Measurements from ENCODE around the gene NUP214. TPM values are rescaled to one million over a fixed set of nuclear protein-coding genes. Genes with fewer than 3 reads are reported as not detected.
"Not testable (repeated sequence)": the region's sequence is repeated elsewhere in the genome, so short reads cannot be mapped to it uniquely, and the experiment has no call there.

Gene NUP214
- total RNA-seq, 2 experiments from 2014 or later, result 45.5 to 49.9 TPM

DNA sequence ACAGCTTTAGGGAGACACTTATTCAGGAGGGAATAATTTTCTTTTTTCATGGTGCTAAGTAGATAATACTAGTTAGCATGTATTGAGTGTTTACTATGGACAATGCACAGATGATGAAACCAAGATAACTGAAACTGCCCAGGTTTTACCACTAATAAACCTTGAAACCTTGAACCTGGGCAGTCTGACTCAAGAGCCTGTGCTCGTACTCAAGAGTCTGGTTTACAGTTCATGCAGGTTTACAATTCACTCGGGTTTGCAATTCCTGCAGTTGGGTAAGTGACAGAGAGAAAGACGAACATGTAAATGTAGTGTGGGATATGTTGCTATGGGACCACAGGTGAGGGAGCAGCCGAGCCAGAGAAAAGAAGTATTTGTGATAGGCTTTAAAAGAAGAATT lies 28.2 kb downstream of the NUP214 start:
- peaks cover 55% of the 10 kb centered on the region for H3K36me3 Mint-ChIP-seq
- no peaks in the 10 kb centered on the region for H3K27me3 Mint-ChIP-seq
- H3K4me1 Mint-ChIP-seq (ENCODE audit: low read depth), result peaks cover 5% of the 10 kb centered on the region
- CTCF ChIA-PET, result interaction anchor here (1.7 to 2.4 kb wide), 2 partner anchors 24 to 183 kb away, joined by 7 to 11 read pairs; no protein-coding TSS in a partner anchor
- POLR2A ChIA-PET, result no interaction called here
- intact Hi-C loops (cut with micrococcal nuclease), result no loop called here
- H3K4me3 Mint-ChIP-seq, result no peak overlapping the region
- H3K27ac Mint-ChIP-seq, result no peak overlapping the region
- DNase-seq, result no peak
- H3K9me3 Mint-ChIP-seq, result no peaks in the 10 kb centered on the region

DNA sequence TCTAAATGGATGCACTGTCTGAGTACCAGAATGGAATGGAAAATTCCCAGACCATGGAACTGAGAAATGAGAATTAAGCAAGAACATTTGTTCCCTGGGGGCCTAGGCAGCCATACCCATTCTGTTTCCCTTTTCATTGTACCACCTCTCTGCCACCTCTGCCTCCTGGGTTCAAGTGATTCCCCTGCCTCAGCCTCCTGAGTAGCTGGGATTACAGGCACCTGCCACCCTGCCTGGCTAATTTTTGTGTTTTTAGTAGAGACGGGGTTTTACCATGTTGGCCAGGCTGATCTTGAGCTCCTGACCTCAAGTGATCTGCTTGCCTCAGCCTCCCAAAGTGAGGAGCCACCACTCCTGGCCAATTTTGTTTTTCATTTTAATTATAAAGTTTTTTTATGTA lies 33.3 kb downstream of the NUP214 start:
- DNase-seq; intact Hi-C loops (cut with micrococcal nuclease); CTCF ChIA-PET; H3K4me1 Mint-ChIP-seq (ENCODE audit: low read depth); H3K9me3 Mint-ChIP-seq; POLR2A ChIA-PET; H3K4me3 Mint-ChIP-seq; H3K27ac Mint-ChIP-seq; H3K27me3 Mint-ChIP-seq: not testable (repeated sequence)
- peaks cover 47% of the 10 kb centered on the region for H3K36me3 Mint-ChIP-seq

DNA sequence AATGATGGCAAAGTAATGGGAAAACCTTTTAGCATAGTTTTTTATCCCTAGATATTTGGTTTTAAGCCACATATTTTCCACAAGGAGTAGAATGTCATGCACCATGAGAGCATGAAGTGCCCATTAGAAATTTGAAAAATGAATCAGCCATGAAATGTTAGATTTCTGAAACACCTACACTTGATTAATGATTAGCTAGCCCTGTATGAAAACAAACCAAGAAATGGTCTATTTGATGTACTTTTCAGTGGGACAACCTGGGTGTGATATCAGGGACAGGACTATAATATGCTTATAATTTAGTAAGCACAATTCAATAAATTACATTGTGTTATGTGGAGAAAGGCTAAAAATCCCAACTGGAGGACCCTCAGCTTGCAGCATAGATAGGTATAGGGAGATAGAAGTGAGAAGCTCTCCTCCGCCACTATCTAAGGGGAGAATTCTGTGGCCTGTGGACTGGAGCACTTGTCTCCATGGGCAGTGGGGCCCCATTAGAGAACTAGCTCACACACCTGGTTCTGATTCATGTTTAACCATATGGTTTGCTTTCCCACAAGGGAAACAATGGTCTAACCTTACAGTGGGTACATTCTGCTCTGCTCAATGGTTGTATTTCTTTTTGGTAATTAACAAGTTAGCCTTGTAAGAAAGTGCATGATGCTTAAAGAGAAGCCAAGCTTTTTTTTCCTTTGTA lies 35.2 kb downstream of the NUP214 start:
- no peak overlapping the region for H3K4me3 Mint-ChIP-seq
- no peak for DNase-seq
- ChIA-PET CTCF (interaction anchor here (0.9 kb wide), 1 partner anchor 176 kb away, joined by 3 read pairs; no protein-coding TSS in a partner anchor), POLR2A (no interaction called here)
- H3K27ac Mint-ChIP-seq, result no peak overlapping the region
- H3K27me3 Mint-ChIP-seq, result no peaks in the 10 kb centered on the region
- peaks cover 42% of the 10 kb centered on the region for H3K36me3 Mint-ChIP-seq
- H3K4me1 Mint-ChIP-seq (ENCODE audit: low read depth), result peaks cover 2% of the 10 kb centered on the region
- intact Hi-C loops (cut with micrococcal nuclease), result no loop called here
- no peaks in the 10 kb centered on the region for H3K9me3 Mint-ChIP-seq

DNA sequence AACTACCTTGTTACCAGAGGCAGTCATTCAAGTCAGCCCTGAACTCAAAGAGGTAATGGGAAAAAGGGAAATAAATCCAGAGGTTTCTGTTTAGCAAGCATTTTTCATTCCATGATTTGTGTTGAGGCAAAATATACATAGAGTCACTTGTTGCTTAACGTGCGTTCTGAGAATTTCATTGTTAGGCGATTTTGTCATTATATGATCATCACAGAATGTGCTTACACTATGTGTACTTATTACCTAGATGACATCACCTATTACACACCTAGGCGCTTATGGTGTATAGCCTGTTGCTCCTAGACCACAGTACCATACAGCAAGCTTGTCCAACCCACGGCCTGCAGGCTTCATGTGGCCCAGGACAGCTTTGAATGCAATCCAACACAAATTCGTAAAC lies 36.2 kb downstream of the NUP214 start:
- intact Hi-C loops (cut with micrococcal nuclease), result no loop called here

GRCh38 chr9:131162886-131163285 lies 37.5 kb downstream of the NUP214 start:
- Mint-ChIP-seq H3K9me3 (no peaks in the 10 kb centered on the region), H3K27me3 (no peaks in the 10 kb centered on the region), H3K27ac (peak overlapping the region; percentile 40), H3K36me3 (peaks cover 39% of the 10 kb centered on the region), H3K4me1 (ENCODE audit: low read depth) (no peaks in the 10 kb centered on the region), H3K4me3 (no peak overlapping the region)
- intact Hi-C loops (cut with micrococcal nuclease), result no loop called here
- ChIA-PET CTCF (interaction anchor here (1.6 kb wide), 1 partner anchor 174 kb away, joined by 6 read pairs; no protein-coding TSS in a partner anchor), POLR2A (no interaction called here)
- DNase-seq, result no peak

More for the DNA sequence above, 36.2 kb downstream of the NUP214 start:
- H3K4me1 Mint-ChIP-seq (ENCODE audit: low read depth), result no peaks in the 10 kb centered on the region
- H3K36me3 Mint-ChIP-seq, result peaks cover 38% of the 10 kb centered on the region
- CTCF ChIA-PET, result interaction anchor here (1.6 kb wide), 1 partner anchor 175 kb away, joined by 6 read pairs; no protein-coding TSS in a partner anchor
- DNase-seq, result no peak
- no peaks in the 10 kb centered on the region for H3K9me3 Mint-ChIP-seq
- no peaks in the 10 kb centered on the region for H3K27me3 Mint-ChIP-seq
- POLR2A ChIA-PET, result no interaction called here
- H3K4me3 Mint-ChIP-seq, result no peak overlapping the region
- H3K27ac Mint-ChIP-seq, result no peak overlapping the region

DNA sequence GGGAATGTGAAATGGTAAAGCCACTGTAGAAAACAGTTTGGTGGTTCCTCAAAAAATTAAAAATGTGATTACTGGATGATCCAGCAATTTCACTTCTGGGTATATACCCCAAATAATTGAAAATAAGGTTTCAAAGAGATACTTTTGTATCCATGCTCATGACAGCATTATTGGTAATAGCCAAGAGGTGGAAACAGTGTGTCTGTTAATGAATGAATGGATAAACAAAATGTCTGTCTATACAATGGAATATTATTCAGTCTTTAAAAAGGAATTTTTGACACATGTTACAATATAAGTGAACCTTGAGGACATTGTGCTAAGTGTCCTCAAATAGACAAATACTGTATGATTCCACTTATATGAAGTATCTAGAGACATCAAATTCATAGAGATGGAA lies 40.1 kb downstream of the NUP214 start:
- intact Hi-C loops (cut with micrococcal nuclease), result no loop called here
- Mint-ChIP-seq H3K27me3 (no peaks in the 10 kb centered on the region), H3K4me1 (ENCODE audit: low read depth) (no peaks in the 10 kb centered on the region), H3K36me3 (peaks cover 35% of the 10 kb centered on the region), H3K9me3 (no peaks in the 10 kb centered on the region), H3K4me3 (no peak overlapping the region), H3K27ac (no peak overlapping the region)
- DNase-seq, result no peak
- CTCF ChIA-PET, result interaction anchor here (1.3 to 1.4 kb wide), 2 partner anchors 12 to 13 kb away, joined by 3 to 4 read pairs; no protein-coding TSS in a partner anchor
- POLR2A ChIA-PET, result no interaction called here

DNA sequence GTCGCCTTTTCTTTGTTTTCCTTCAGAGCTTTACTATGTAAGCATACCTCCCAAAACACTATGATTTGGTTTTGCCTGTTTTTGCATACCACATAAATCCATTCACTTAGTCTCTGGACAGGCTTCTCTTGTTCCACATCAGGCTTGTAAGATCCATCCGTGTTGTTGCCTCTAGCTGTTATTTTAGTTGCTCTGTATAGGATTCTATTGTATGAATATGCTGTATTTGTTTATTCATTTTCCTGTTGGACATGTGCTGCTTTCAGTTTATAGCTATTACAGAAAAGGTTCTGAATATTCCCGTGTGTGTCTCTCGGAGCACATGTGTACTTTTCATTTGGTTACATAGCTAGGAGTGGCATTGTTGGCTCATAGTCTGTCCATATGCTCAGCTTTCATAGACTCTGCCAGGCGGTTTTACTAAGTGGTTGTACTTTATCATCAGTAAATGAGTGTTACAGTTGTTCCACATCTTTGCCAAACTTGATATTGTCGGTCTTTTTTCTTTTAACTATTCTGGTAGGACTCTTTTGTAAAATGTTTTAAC lies 41.8 kb downstream of the NUP214 start:
- intact Hi-C loops (cut with micrococcal nuclease), result no loop called here
- H3K9me3 Mint-ChIP-seq, result peaks cover 4% of the 10 kb centered on the region
- ChIA-PET POLR2A (no interaction called here), CTCF (interaction anchor here (0.5 to 1.3 kb wide), 3 partner anchors 10 to 86 kb away, joined by 3 read pairs; no protein-coding TSS in a partner anchor)
- H3K27me3 Mint-ChIP-seq, result no peaks in the 10 kb centered on the region
- H3K4me1 Mint-ChIP-seq (ENCODE audit: low read depth), result no peaks in the 10 kb centered on the region
- peaks cover 37% of the 10 kb centered on the region for H3K36me3 Mint-ChIP-seq
- no peak overlapping the region for H3K4me3 Mint-ChIP-seq
- H3K27ac Mint-ChIP-seq, result no peak overlapping the region
- no peak for DNase-seq

DNA sequence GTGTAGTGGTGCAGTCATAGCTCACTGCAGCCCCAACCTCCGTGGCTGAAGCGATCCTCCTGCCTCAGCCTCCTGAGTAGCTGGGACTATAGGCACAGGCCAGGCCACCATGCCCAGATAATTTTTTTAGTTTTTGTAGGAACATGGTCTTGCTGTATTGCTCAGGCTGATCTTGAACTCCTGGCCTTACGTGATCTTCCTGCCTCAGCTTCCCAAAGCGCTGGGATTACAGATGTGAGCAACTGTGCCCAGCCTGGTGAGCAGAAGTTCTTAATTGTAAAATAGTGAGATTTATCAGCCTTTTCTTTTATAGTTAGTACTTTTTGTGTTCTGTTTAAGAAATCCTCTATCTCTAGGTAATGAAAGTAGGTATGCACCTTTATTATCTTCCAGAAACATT lies 42.5 kb downstream of the NUP214 start:
- POLR2A ChIA-PET, result no interaction called here
- no peak overlapping the region for H3K27ac Mint-ChIP-seq

DNA sequence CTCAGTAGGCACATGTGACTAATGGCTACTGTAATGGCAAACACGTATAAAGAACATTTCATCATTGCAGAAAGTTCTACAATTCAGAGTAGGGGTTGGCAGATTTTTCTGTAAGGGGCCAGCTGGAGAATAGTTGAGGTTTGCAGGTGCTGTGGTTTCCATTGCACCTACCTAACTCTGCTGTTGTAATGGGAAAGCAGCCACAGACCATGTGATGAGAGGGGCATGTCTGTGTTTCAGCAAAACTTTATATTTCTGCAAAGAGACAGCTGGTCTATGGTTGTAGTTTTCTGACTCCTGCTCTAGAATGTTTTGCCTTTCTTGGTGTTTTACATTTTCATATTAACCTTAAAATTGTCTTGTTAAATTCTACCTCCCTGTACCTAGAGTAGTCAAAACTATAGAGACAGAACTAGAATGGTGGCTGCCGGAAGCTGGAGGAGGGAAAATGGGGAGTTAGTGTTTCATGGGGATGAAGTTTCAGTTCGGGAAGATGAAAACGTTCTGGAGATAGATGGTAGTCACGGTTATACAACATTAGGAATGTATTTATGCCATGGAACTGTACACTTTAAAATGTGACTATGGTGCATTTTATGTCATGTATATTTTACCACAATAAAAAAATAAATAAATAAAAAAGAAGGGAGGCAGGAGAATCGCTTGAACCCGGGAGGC lies 44.3 kb downstream of the NUP214 start:
- H3K27ac Mint-ChIP-seq, result no peak overlapping the region
- ChIA-PET CTCF (interaction anchor here (0.9 to 1.5 kb wide), 2 partner anchors 8 to 9 kb away, joined by 4 to 5 read pairs; no protein-coding TSS in a partner anchor), POLR2A (no interaction called here)
- intact Hi-C loops (cut with micrococcal nuclease), result no loop called here
- no peak overlapping the region for H3K4me3 Mint-ChIP-seq
- DNase-seq, result no peak
- no peaks in the 10 kb centered on the region for H3K27me3 Mint-ChIP-seq
- H3K4me1 Mint-ChIP-seq (ENCODE audit: low read depth), result no peaks in the 10 kb centered on the region
- H3K36me3 Mint-ChIP-seq, result peaks cover 29% of the 10 kb centered on the region
- H3K9me3 Mint-ChIP-seq, result peaks cover 4% of the 10 kb centered on the region

More for the DNA sequence above, 42.5 kb downstream of the NUP214 start:
- CTCF ChIA-PET, result interaction anchor here (0.5 to 1.3 kb wide), 3 partner anchors 10 to 169 kb away, joined by 3 read pairs; no protein-coding TSS in a partner anchor
- Mint-ChIP-seq H3K27me3 (no peaks in the 10 kb centered on the region), H3K9me3 (peaks cover 4% of the 10 kb centered on the region), H3K36me3 (peaks cover 32% of the 10 kb centered on the region), H3K4me1 (ENCODE audit: low read depth) (no peaks in the 10 kb centered on the region), H3K4me3 (no peak overlapping the region)
- intact Hi-C loops (cut with micrococcal nuclease), result no loop called here
- DNase-seq, result no peak

DNA sequence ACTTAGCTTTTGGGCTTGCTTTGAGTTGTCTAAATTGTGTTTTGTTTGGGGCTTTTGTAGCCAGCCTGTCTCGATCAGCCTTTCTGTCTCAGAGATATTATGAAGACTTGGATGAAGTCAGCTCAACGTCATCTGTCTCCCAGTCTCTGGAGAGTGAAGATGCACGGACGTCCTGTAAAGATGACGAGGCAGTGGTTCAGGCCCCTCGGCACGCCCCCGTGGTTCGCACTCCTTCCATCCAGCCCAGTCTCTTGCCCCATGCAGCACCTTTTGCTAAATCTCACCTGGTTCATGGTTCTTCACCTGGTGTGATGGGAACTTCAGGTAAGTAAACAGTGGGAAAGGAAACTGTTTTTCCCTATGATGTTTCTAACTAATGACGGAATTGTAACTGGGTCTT lies 48.6 kb downstream of the NUP214 start:
- H3K36me3 Mint-ChIP-seq, result peaks cover 37% of the 10 kb centered on the region
- ChIA-PET POLR2A (no interaction called here), CTCF (interaction anchor here (0.9 to 1.3 kb wide), 2 partner anchors 162 to 199 kb away, joined by 3 to 8 read pairs; no protein-coding TSS in a partner anchor)
- H3K27ac Mint-ChIP-seq, result no peak overlapping the region
- peaks cover 3% of the 10 kb centered on the region for H3K4me1 Mint-ChIP-seq (ENCODE audit: low read depth)
- DNase-seq, result no peak
- H3K27me3 Mint-ChIP-seq, result no peaks in the 10 kb centered on the region
- intact Hi-C loops (cut with micrococcal nuclease), result no loop called here
- no peak overlapping the region for H3K4me3 Mint-ChIP-seq
- H3K9me3 Mint-ChIP-seq, result peaks cover 4% of the 10 kb centered on the region

DNA sequence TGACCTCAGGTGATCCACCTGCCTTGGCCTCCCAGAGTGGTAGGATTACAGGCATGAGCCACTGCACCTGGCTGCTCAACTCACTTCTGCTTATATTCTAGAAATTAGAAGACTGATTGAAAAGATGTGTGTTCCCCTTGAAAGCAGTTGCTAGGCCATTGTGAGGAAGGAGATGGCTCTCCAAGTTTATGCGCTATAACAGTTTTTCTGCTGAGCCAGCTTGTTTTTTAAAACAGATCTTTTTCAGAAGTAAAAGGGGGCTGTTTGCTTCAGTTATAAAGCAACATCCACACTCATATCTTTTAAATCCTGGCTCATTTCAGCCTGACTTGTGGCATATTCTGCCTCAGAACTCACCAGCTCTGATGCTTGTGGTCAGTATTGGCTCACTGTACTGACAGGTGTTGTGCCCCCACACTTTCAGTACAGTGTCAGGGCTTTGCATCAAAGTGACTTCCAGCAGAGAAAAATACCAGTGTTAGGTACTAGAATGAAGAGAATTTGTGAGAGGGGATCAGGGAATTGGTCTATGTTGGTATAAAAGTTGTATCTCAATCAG lies 49.4 kb downstream of the NUP214 start:
- no peak overlapping the region for H3K27ac Mint-ChIP-seq
- intact Hi-C loops (cut with micrococcal nuclease), result loop anchor here (5.0 kb wide), 2 partner anchors 78 to 98 kb away; no protein-coding TSS in a partner anchor
- POLR2A ChIA-PET, result interaction anchor here (0.6 kb wide), 1 partner anchor 128 kb away, joined by 3 read pairs; no protein-coding TSS in a partner anchor
- peaks cover 4% of the 10 kb centered on the region for H3K9me3 Mint-ChIP-seq
- no peak overlapping the region for H3K4me3 Mint-ChIP-seq
- H3K36me3 Mint-ChIP-seq, result peaks cover 43% of the 10 kb centered on the region
- CTCF ChIA-PET, result interaction anchor here (0.9 to 8.0 kb wide), 2 partner anchors 162 to 198 kb away, joined by 3 to 198 read pairs; no protein-coding TSS in a partner anchor
- DNase-seq, result peak; percentile 45
- peaks cover 3% of the 10 kb centered on the region for H3K4me1 Mint-ChIP-seq (ENCODE audit: low read depth)
- H3K27me3 Mint-ChIP-seq, result no peaks in the 10 kb centered on the region

- CTCF ChIA-PET, result interaction anchor here (0.9 to 8.0 kb wide), 13 partner anchors 9 to 172 kb away, joined by 3 to 198 read pairs (median 4); no protein-coding TSS in a partner anchor
- H3K27ac Mint-ChIP-seq, result no peak overlapping the region
These were observed 52.5 kb downstream of the NUP214 start for GRCh38 chr9:131177898-131178297.

More at GRCh38 chr9:131177898-131178297, 52.5 kb downstream of the NUP214 start:
- Mint-ChIP-seq H3K4me1 (ENCODE audit: low read depth) (peaks cover 5% of the 10 kb centered on the region), H3K36me3 (peaks cover 46% of the 10 kb centered on the region), H3K9me3 (no peaks in the 10 kb centered on the region), H3K27me3 (no peaks in the 10 kb centered on the region), H3K4me3 (no peak overlapping the region)
- no peak for DNase-seq
- POLR2A ChIA-PET, result no interaction called here
- intact Hi-C loops (cut with micrococcal nuclease), result loop anchor here (1.0 to 5.0 kb wide), 3 partner anchors 74 to 158 kb away; no protein-coding TSS in a partner anchor

All from activated CD4-positive, alpha-beta memory T cell treated with anti-CD3 and anti-CD28 coated beads for 36 hours (primary cell).